K562 (cell line): ENCODE measurements around the gene RPH3AL. TPM values are rescaled to one million over a fixed set of nuclear protein-coding genes. Genes with fewer than 3 reads are reported as not detected.

Experiments
- ATAC-seq: fragments of 200-7000 bp; cut with Tn5 transposase; 3 replicates; pipeline ENCODE4 v1.9.1; 2020; ENCODE audit warnings: moderate library complexity
- BruUV-seq: library from RNA; stranded (reverse); fragments of 400-500 nt; replicated peaks from 2 replicates; lab custom pipeline; 2021; lab: Mats Ljungman, UMichigan
- CTCF ChIA-PET: fragments of 300-600 bp; formaldehyde crosslinking; extraction: SDS; loops from one replicate; lab custom pipeline; 2021; ENCODE audit warnings: low intra/inter-chr PET ratio; lab: Yijun Ruan, JAX
- POLR2A ChIA-PET: fragments of 300-600, 350-650 bp; sonication (Branson Sonifier 250); formaldehyde crosslinking; extraction: SDS; loops from one replicate; lab custom pipeline; 2021; ENCODE audit warnings: antibody characterized with exemption, inconsistent platforms; lab: Yijun Ruan, JAX
- DNase-seq, 4 experiments: peaks; one replicate each; pipeline versions ENCODE4 v3.0.0 to v3.0.0-alpha.2; 2011 to 2018; ENCODE audit warnings: low spot score in 3 of 4, mixed read lengths in 3 of 4; ENCODE audit errors: extremely low read depth in 1 of 4
- FAIRE-seq: peaks from 2 replicates; lab custom pipeline; 2011; peaks lifted over from hg19 to GRCh38; lab: Jason Lieb, UNC
- H2AFZ ChIP-seq: 2 replicates; pipeline ENCODE4 v1.6.0; 2011; ENCODE audit warnings: low read depth, low read length, control low read depth, inconsistent platforms
- H3K27ac ChIP-seq: fragments of 200-600 bp; 3 replicates; pipeline ENCODE4 v1.8.0; 2011; ENCODE audit warnings: low read depth, mild to moderate bottlenecking, control low read depth, inconsistent platforms, low read length, moderate library complexity, mixed read lengths; ENCODE audit errors: extremely low read depth
- H3K27me3 ChIP-seq, 2 experiments: fragments of 300-600 bp in 1 of 2; 2 replicates in 1 of 2; 3 replicates in 1 of 2; pipeline versions ENCODE4 v1.6.0 to v1.8.0; 2011; ENCODE audit warnings: inconsistent platforms in 2 of 2, low read length in 2 of 2, mild to moderate bottlenecking in 1 of 2, mixed read lengths in 1 of 2, moderate library complexity in 1 of 2; ENCODE audit not compliant: control insufficient read depth in 2 of 2, insufficient read depth in 2 of 2
- H3K36me3 ChIP-seq: fragments of 300-600 bp; 3 replicates; pipeline ENCODE4 v1.8.0; 2011; ENCODE audit warnings: mild to moderate bottlenecking, low read length, inconsistent platforms; ENCODE audit not compliant: control insufficient read depth, insufficient read depth
- H3K4me1 ChIP-seq, 2 experiments: fragments of 200-600 bp in 1 of 2; replicated peaks in 1 of 2; 2 replicates in 1 of 2; 3 replicates in 1 of 2; pipeline versions ENCODE4 v1.5.1 to v1.8.0; 2011; ENCODE audit warnings: inconsistent platforms in 2 of 2, low read length in 2 of 2, mild to moderate bottlenecking in 1 of 2, mixed read lengths in 1 of 2, moderate library complexity in 1 of 2; ENCODE audit not compliant: control insufficient read depth in 2 of 2, insufficient read depth in 2 of 2
- H3K4me2 ChIP-seq: 2 replicates; pipeline ENCODE4 v1.6.1; 2011; ENCODE audit warnings: low read length, control low read depth, inconsistent platforms, mixed read lengths; ENCODE audit not compliant: insufficient read depth
- H3K4me3 ChIP-seq: fragments of 200-600 bp; sonication (generic), shearing (Covaris generic); 2 replicates; pipeline ENCODE4 v1.5.1; 2016; ENCODE audit warnings: control low read depth, inconsistent platforms
- H3K79me2 ChIP-seq: fragments of 200-600 bp; 3 replicates; pipeline ENCODE4 v1.8.0; 2011; ENCODE audit warnings: low read length, inconsistent platforms; ENCODE audit not compliant: control insufficient read depth, insufficient read depth
- H3K9ac ChIP-seq, 2 experiments: 2 replicates each; pipeline versions ENCODE4 v1.6.0 to v1.6.1; 2011; ENCODE audit warnings: low read depth in 2 of 2, low read length in 2 of 2, control low read depth in 1 of 2, inconsistent platforms in 1 of 2, mild to moderate bottlenecking in 1 of 2, mixed read lengths in 1 of 2; ENCODE audit not compliant: insufficient read depth in 1 of 2
- H3K9me1 ChIP-seq: one replicate; pipeline ENCODE4 v1.6.0; 2011; ENCODE audit warnings: inconsistent platforms, mild to moderate bottlenecking, low read length, moderate library complexity; ENCODE audit not compliant: control insufficient read depth, insufficient read depth
- H3K9me3 ChIP-seq: replicated peaks from 2 replicates; pipeline ENCODE4 v1.5.1; 2011; ENCODE audit warnings: low read depth, low read length, inconsistent platforms; ENCODE audit not compliant: control insufficient read depth, insufficient read depth
- H4K20me1 ChIP-seq: replicated peaks from 2 replicates; pipeline ENCODE4 v1.6.1; 2011; ENCODE audit warnings: low read length, inconsistent platforms, mixed read lengths; ENCODE audit not compliant: control insufficient read depth, insufficient read depth
- ESRRA ChIP-seq: fragments of 450-650 bp; IDR thresholded peaks from 2 replicates; pipeline ENCODE4 v1.6.1; 2014; ENCODE audit warnings: low read depth, mild to moderate bottlenecking, moderate library complexity, borderline replicate concordance
- GTF2A2 ChIP-seq: IDR thresholded peaks from 2 replicates; pipeline ENCODE4 v1.6.1; 2016; ENCODE audit warnings: mild to moderate bottlenecking, missing genetic modification characterization, missing compliant biosample characterization
- IRF9 ChIP-seq: fragments of 450-650 bp; IDR thresholded peaks from 2 replicates; pipeline ENCODE4 v1.6.1; 2016; ENCODE audit warnings: missing biosample characterization, missing genetic modification characterization
- NEUROD1 ChIP-seq: fragments of 150-350 bp; IDR thresholded peaks from 2 replicates; pipeline ENCODE4 v1.6.1; 2014; ENCODE audit warnings: borderline replicate concordance, low read length, low read depth; ENCODE audit not compliant: partially characterized antibody
- NFE2 ChIP-seq: IDR thresholded peaks from 2 replicates; pipeline ENCODE4 v1.6.1; 2014; ENCODE audit warnings: antibody characterized with exemption, low read depth
- NR1H2 ChIP-seq: sonication (generic); formaldehyde crosslinking; IDR thresholded peaks from 2 replicates; pipeline ENCODE4 v1.4.0; 2020; ENCODE audit warnings: mild to moderate bottlenecking, missing genetic modification reagents
- PHF21A ChIP-seq: fragments of 450-650 bp; IDR thresholded peaks from 2 replicates; pipeline ENCODE4 v1.6.1; 2017; ENCODE audit warnings: low read depth, borderline replicate concordance
- RBBP5 ChIP-seq: fragments of 200-600 bp; sonication (generic); IDR thresholded peaks from 2 replicates; pipeline ENCODE4 v1.6.1; 2012; ENCODE audit warnings: borderline replicate concordance, mild to moderate bottlenecking, low read length, control low read depth, inconsistent platforms; ENCODE audit not compliant: insufficient read depth, poor library complexity, severe bottlenecking
- RFX1 ChIP-seq: fragments of 450-650 bp; IDR thresholded peaks from 2 replicates; pipeline ENCODE4 v1.6.1; 2016; ENCODE audit warnings: mild to moderate bottlenecking, moderate library complexity
- ZNF146 ChIP-seq: IDR thresholded peaks from one replicate; pipeline ENCODE4 v1.6.1; 2018; ENCODE audit warnings: missing compliant biosample characterization; ENCODE audit not compliant: unreplicated experiment
- ZNF655 ChIP-seq: fragments of 250-450 bp; sonication (Bioruptor Pico); IDR thresholded peaks from 2 replicates; pipeline ENCODE4 v1.5.0; 2021
- whole genome bisulfite sequencing: fragments of 100-300 bp; shearing (Covaris generic); methylation state at CpG from one replicate; pipeline ENCODE4 v1.1.6; 2016; ENCODE audit warnings: low coverage, mixed read lengths; ENCODE audit not compliant: insufficient coverage; ENCODE audit errors: missing lambda C conversion rate; 5-methylcytosine and 5-hydroxymethylcytosine counted together
- in situ Hi-C: fragments of 300-500 bp; cut with MboI; formaldehyde crosslinking; loops from 4 replicates; pipeline ENCODE4 v1.15.0; 2018; ENCODE audit warnings: inconsistent platforms, mixed read lengths
- intact Hi-C: fragments of 100-400 bp; cut with micrococcal nuclease; formaldehyde crosslinking; loops from 2 replicates; pipeline ENCODE4 v1.14.2; 2022
- polyA plus RNA-seq, 8 experiments: library from polyadenylated mRNA; depleted of rRNA in 4 of 8; stranded (reverse) in 5 of 8; unstranded in 3 of 8; fragments of >200 nt; fragmentation: Nextera tagmentation in 2 of 8; fragmentation: Illumina TruSeq in 1 of 8; extraction: Ambion mirVana in 2 of 8; extraction: Trizol in 1 of 8; gene quantifications; 2 replicates each; pipeline versions ENCODE4 v1.2.1 to v1.2.3, GENCODE V29; 2011 to 2014; ENCODE audit warnings: inconsistent platforms in 1 of 8, missing spikeins in 1 of 8
- total RNA-seq, 7 experiments: library from RNA; depleted of rRNA in 6 of 7; stranded (reverse); fragments of >200 nt in 6 of 7; fragmentation: Illumina TruSeq in 2 of 7; extraction: Trizol in 2 of 7; gene quantifications; 2 replicates each; pipeline versions ENCODE4 v1.2.1 to v1.2.3, GENCODE V29; 2011 to 2021; ENCODE audit warnings: low replicate concordance in 1 of 7

Gene RPH3AL
- total and polyA plus RNA-seq, 9 of the 15 experiments (the other 6 are each of a cell fraction or from before 2014, with no cell fraction given): 0.18 to 1.7 (median 0.39) TPM

- Histone ChIP-seq H3K9ac (no peak overlapping the region), H3K4me1 (peaks cover 0 to 15% of the 10 kb centered on the region in 2 experiments; a peak in 3 of 5 replicates), H3K36me3 (no peaks in the 10 kb centered on the region), H2AFZ (no peak overlapping the region), H3K79me2 (no peaks in the 10 kb centered on the region), H3K4me2 (no peak overlapping the region), H3K9me3 (no peaks in the 10 kb centered on the region), H3K27ac (no peak overlapping the region), H3K4me3 (no peak overlapping the region), H3K9me1 (no peaks in the 10 kb centered on the region), H4K20me1 (no peaks in the 10 kb centered on the region), H3K27me3 (peaks cover 0 to 5% of the 10 kb centered on the region in 2 experiments; a peak in 2 of 5 replicates)
- ATAC-seq: no peak
- WGBS: 4% methylated on average over 10 of the region's 13 CpGs
- in situ Hi-C loops (no loop called here), intact Hi-C loops (no loop called here)
- no peak for FAIRE-seq
- DNase-seq: peak in 1 of 4 experiments; percentile 10
- CTCF ChIA-PET: no interaction called here
- no TSS peak for BruUV-seq
- TF ChIP-seq RFX1: peak; percentile 91
- no peak for TF ChIP-seq NFE2
- POLR2A ChIA-PET: interaction anchor here (0.7 kb wide), 1 partner anchor 362 kb away, joined by 3 read pairs; no protein-coding TSS in a partner anchor
Measured at GRCh38 chr17:382644-383533, 30.3 kb upstream of the RPH3AL start.

GRCh38 chr17:381941-382643 is 29.5 kb upstream of the RPH3AL start:
- Histone ChIP-seq H3K4me1 (peaks cover 0 to 15% of the 10 kb centered on the region in 2 experiments; a peak in 3 of 5 replicates), H3K9ac (no peak overlapping the region), H3K4me2 (no peak overlapping the region), H3K9me3 (no peaks in the 10 kb centered on the region), H3K9me1 (no peaks in the 10 kb centered on the region), H3K27ac (no peak overlapping the region), H3K36me3 (no peaks in the 10 kb centered on the region), H4K20me1 (no peaks in the 10 kb centered on the region), H3K4me3 (no peak overlapping the region), H3K79me2 (no peaks in the 10 kb centered on the region), H3K27me3 (peaks cover 0 to 5% of the 10 kb centered on the region in 2 experiments; a peak in 1 of 5 replicates), H2AFZ (no peak overlapping the region)
- no peak for DNase-seq
- intact Hi-C loops: no loop called here
- POLR2A ChIA-PET: no interaction called here
- no peak for FAIRE-seq
- CTCF ChIA-PET: no interaction called here
- in situ Hi-C loops: no loop called here
- 1% methylated on average over 9 of the region's 9 CpGs for WGBS
- no peak for ATAC-seq
- no TSS peak for BruUV-seq
- no peak for TF ChIP-seq NR1H2
- no peak for TF ChIP-seq NEUROD1
- TF ChIP-seq IRF9 (tag): no peak
- no peak for TF ChIP-seq GTF2A2 (tag)
- TF ChIP-seq RBBP5: no peak
- no peak for TF ChIP-seq ZNF146 (CRISPR knock-in tag)
- TF ChIP-seq ZNF655 (CRISPR knock-in tag): no peak
- no peak for TF ChIP-seq ESRRA
- no peak for TF ChIP-seq PHF21A
